AG09319 (cell line): ENCODE results near the gene TCERG1L.

Experiments
- DNase-seq: peaks from one replicate; pipeline ENCODE4 v3.0.0-alpha.2; 2010; ENCODE audit warnings: low read depth; ENCODE audit errors: extremely low read depth
- TF ChIP-seq, protein P1 (sequence below): IDR thresholded peaks from 2 replicates; pipeline ENCODE4 v1.5.1; 2011; ENCODE audit warnings: low read depth, mild to moderate bottlenecking, inconsistent platforms, low read length, moderate library complexity

Gene TCERG1L

DNA sequence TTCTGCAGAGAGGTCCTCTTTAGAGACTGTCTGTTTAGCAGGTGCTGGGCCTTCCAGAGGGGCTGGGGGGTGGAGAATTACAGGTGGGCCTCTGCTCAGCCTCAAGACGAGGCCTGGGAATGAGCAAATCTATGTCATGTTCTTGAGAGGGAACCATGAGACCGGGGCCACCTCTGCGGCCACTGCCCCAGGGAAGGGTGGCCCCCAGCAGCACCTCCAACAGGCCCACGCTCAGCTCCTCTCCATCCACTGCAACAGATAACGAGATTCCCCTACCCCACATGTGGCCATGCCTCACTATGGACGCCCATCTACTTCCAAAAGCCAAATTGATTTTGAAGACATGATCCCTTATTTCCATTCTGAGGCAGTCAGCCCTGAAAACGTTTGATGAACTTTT is 176.9 kb downstream of the TCERG1L start:
- DNase-seq = no peak
- TF ChIP-seq, protein P1, sequence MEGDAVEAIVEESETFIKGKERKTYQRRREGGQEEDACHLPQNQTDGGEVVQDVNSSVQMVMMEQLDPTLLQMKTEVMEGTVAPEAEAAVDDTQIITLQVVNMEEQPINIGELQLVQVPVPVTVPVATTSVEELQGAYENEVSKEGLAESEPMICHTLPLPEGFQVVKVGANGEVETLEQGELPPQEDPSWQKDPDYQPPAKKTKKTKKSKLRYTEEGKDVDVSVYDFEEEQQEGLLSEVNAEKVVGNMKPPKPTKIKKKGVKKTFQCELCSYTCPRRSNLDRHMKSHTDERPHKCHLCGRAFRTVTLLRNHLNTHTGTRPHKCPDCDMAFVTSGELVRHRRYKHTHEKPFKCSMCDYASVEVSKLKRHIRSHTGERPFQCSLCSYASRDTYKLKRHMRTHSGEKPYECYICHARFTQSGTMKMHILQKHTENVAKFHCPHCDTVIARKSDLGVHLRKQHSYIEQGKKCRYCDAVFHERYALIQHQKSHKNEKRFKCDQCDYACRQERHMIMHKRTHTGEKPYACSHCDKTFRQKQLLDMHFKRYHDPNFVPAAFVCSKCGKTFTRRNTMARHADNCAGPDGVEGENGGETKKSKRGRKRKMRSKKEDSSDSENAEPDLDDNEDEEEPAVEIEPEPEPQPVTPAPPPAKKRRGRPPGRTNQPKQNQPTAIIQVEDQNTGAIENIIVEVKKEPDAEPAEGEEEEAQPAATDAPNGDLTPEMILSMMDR = no peak

DNA sequence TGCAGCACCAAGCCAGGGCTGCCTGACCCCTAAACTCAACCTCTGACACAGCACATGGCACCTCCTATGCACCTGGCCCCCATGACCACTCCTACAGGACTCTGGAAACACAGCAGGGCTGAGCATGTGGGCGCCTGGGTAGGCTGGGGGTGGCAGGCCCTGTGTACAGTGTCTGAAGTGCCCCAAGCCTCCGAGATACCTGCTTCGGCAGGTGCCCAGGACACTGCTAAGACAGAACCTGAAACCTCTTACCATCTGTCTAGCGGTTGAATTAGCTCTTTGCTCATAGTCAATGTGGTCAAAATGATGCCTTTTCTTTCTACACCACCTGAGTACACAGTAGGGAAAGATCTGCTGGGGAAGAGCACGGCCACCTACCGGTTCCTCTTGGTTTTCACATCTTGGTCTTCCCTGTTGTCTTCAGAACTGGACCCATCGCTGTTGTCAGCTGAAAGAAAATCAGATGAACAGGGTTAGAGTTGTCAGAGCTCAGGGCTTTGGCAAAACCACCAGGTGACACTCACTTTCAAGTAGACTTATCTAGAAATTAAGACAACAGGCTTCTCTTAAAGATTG is 177.4 kb downstream of the TCERG1L start:
- DNase-seq = no peak
- TF ChIP-seq, protein P1 = no peak

DNA sequence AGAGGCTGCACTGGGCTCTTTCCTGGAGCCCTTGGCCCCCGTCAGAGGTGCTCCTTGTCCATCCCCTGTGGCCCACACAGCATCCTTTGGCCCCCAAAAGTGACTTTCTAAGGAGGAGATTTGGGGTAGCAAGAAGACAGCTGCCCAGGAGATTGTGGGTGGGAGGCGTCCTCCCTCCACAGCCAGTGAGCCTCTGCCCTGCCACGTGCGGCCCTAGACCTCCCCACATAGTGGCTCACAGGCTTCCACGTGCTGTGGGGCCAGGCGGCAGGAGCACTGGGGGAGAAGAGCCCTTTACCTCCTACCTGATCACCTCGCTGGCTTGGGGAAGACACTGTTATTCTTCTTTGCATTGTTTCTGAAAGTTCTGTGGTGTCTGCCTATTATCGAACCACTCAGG is 178.8 kb downstream of the TCERG1L start:
- DNase-seq = no peak
- TF ChIP-seq, protein P1 = no peak

DNA sequence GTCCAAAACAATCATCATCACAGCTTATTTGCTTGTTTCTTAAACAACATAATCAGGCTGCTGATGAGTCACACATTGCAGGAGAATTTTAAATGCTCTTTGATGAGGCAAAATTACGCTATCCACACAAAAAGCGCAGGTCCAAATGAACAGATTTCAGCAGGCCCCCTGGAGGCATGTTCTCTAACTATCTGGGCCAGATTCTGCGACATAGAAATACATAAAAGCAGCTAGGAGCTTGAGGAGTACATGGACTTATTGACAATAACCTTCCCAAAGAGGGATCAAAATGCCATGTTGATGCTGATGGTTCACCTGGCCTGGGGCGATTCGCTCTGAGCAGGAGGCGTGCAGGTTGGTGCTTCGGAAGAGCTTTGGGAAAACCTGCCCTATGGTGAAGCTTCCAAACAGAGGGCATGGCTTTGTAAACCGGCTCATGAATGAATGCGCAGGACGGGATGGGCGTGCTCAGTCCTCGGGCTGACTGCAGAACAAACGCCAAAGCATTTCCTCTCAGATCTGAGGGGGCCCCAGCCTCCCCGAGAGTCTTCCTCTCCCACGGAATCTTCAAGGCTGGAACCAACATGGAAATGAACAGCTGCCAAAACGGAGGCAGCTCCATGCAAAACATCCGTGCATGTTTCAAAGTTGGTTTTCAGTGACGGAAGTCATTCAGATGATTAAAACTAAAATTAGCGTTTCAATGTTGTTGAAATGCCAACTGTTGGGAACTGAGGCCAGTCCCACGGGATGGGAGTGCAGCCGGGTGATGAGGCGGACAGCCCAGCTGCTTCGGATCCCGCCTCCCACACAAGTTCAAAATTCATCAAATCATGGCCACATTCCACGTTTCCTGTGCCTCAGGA is 179.6 kb downstream of the TCERG1L start:
- TF ChIP-seq, protein P1 = no peak
- no peak for DNase-seq

DNA sequence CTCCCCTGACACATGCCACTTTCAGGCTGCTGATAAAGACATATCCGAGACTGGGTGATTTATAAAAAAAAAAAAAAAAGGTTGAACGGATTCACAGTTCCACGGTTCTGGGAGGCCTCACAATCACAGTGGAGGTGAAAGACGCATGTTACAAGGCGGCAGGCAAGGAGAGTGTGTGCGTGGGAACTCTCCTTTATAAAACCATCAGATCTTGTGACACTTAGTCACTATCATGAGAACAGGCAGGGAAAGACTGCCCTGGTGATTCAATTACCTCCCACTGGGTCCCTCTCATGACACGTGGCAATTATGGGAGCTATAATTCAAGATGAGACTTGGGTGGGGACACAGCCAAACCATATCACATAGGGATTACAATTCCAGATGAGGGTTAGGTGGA is 181.5 kb downstream of the TCERG1L start:
- TF ChIP-seq, protein P1 = no peak
- no peak for DNase-seq

DNA sequence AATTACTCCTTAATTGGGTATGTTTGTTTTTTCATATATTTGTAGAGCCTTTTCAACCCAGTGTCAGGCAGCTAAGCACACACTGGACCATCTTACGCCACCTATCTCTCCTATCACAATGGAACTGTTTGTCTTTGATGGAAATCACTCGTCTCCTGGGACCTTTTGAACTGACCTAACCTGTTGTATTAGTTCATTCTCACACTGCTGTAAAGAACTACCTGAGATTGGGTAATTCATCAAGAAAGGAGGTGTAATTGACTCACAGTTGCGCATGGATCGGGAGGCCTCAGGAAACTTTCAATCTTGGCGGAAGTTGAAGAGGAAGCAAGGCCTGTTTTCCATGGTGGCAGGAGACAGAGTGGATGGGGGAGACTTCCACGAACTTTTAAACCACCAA is 182.0 kb downstream of the TCERG1L start:
- TF ChIP-seq, protein P1 = no peak
- DNase-seq = no peak

DNA sequence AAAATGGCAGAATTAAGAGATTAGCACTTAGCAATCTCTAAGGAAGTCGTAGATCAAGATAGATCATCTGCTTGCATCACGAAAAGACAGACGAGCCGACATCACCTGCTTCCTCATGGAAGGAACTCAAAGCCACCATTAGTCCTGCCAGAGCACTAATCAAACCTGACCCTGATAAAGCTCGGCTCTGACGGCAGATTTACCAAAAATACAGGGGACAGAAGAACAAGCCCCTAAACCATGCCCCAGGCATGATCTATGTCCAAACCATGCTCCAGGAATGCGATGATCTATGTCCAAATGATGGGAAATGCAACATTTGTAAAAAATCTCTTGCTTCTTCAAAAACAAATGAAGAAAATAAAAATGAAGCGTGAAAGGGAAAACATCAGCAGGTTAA is 182.8 kb downstream of the TCERG1L start:
- DNase-seq = no peak
- TF ChIP-seq, protein P1 = no peak
